ENCODE data around the gene HOXB8.

The HOXB8 gene

GRCh38 chr17:48604770-48605329 lies 10.2 kb downstream of the HOXB8 start, which contains the start of gene HOXB6:
TSS of gene HOXB6 (minus strand) at chr17:48604986. CDS start at chr17:48598150, 6,836 bp downstream.
- no peak for DNase-seq (ENCODE audit: low read depth)
- H3K4me3 ChIP-seq (ENCODE audit: low read length) = no peak within 1 kb of the TSS

DNA sequence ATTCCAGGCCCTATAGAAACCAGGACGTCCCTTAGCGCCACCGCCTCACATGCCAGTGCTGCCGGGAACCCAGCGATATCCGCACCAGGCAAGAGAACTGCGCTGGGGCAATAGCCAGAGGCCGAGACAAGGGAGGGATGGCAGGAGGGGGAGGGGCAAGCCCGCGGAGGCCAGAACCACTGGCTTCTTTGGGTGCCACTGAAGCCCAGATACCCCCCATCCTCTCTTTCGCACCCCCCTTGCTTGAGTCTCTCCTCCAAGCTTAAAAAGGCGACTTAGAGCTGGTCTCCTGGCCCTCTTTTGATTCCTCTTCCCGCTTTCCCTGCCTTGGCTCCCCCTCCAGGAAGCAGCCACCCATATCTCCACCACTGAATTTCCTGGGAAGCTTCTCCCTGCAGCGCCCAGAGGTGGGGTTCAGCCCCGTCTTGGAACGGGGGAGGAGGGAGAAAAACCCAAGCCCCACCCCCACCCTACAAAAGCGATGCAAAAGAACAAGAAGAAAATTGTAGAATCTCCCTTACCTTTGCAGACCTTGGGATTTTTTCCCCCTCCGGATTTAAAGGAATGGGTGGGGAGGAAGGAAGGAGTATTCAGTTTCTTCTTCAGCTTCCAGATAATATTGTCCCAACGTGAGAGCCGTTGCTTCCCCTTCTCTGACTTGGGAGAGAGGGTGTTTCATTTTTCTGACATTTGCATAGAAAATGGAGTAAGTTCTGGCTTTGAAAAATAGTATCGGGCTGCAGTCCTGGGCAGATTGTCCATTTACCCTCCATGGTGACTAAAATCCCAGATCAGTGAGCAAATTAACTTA lies 10.9 kb downstream of the HOXB8 start:
- H3K4me3 ChIP-seq (ENCODE audit: low read length) = no peak overlapping the region
- TF ChIP-seq CTCF (conservative IDR thresholded peaks at IDR 0.05; ENCODE audit: low read depth, low read length) = no peak
- DNase-seq (ENCODE audit: low read depth) = no peak

More at GRCh38 chr17:48604770-48605329, 10.2 kb downstream of the HOXB8 start, which contains the start of gene HOXB6:
- no peak for TF ChIP-seq CTCF (conservative IDR thresholded peaks at IDR 0.05; ENCODE audit: low read depth, low read length)

DNA sequence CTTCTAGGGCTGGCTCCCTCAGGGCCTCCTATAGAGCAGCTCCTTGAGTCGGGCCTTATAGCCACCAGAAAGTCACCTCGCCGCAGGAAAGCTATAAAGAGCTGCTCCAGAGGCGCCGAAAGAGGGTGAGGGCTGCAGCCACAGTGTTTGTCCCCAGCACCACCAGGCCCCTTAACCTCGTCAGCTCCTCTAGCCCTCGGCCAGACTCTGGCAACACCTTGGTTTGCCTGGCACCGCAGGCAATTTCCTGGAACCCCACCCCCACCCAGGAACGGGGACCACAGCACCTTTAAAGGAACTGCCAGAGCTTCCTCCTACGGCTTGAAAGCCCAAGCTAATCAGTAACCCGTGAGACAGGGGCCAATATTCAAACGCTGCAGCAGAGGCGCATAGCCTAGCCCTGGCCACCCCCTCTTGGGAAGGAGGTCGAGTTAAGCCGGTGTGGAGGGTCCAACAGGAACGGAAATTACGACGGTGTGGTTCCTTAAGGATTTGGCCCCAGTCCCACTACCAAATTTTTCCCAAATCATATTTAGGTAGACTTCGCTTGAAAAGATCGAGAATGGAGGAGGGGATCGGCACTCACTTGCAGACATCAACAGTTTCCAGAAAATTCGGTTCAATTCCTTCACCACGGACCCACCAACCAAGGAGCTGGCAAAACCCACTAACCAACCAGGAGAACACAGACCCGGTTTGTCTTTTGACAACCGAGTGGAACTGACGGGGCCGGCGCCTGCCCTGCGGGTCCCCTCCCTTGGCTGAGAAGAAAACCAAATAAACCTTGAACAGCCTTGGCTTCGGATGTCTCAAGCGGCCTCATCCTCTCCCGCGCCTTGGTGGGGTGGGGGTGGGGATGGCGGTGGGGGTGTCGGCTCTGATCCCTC lies 13.3 kb downstream of the HOXB8 start:
- DNase-seq (ENCODE audit: low read depth) = no peak
- no peak overlapping the region for H3K4me3 ChIP-seq (ENCODE audit: low read length)
- no peak for TF ChIP-seq CTCF (conservative IDR thresholded peaks at IDR 0.05; ENCODE audit: low read depth, low read length)

GRCh38 chr17:48601207-48601538 lies 13.9 kb downstream of the HOXB8 start:
- DNase-seq (ENCODE audit: low read depth) = no peak
- no peak overlapping the region for H3K4me3 ChIP-seq (ENCODE audit: low read length)
- TF ChIP-seq CTCF (conservative IDR thresholded peaks at IDR 0.05; ENCODE audit: low read depth, low read length) = no peak

GRCh38 chr17:48600244-48601098 lies 14.6 kb downstream of the HOXB8 start:
- no peak for DNase-seq (ENCODE audit: low read depth)
- no peak overlapping the region for H3K4me3 ChIP-seq (ENCODE audit: low read length)
- no peak for TF ChIP-seq CTCF (conservative IDR thresholded peaks at IDR 0.05; ENCODE audit: low read depth, low read length)

DNA sequence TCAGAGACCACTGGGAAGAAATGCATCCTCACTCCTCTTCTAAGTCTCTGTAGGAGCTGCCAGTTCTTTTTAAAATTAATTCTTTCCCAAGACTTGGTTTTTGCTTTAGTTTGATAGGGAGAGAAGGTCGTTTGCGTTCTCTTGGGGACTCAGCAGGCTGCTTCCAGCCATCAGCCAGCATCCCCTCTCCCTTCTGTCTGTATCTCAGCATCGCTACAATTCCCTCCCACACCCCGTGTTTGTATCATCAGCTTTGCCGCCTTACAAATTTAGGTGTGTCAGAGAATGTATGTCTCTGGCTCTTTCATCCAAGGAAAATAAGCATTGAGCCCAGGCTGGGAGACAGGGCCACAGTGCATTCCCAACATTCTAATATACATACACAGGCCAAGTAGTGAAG lies 15.7 kb downstream of the HOXB8 start:
- no peak for TF ChIP-seq CTCF (conservative IDR thresholded peaks at IDR 0.05; ENCODE audit: low read depth, low read length)
- no peak for DNase-seq (ENCODE audit: low read depth)
- no peak overlapping the region for H3K4me3 ChIP-seq (ENCODE audit: low read length)

Data from retinal pigment epithelial cell (primary cell).